AG09319 (cell line): ENCODE data around the gene RPL22.

ENCODE experiments used
- DNase-seq: peaks from one replicate; pipeline ENCODE4 v3.0.0-alpha.2; 2010; ENCODE audit warnings: low read depth; ENCODE audit errors: extremely low read depth
- TF ChIP-seq, protein P1 (sequence below): IDR thresholded peaks from 2 replicates; pipeline ENCODE4 v1.5.1; 2011; ENCODE audit warnings: low read depth, mild to moderate bottlenecking, inconsistent platforms, low read length, moderate library complexity

The RPL22 gene

GRCh38 chr1:6180268-6180706 lies 19.1 kb downstream of the RPL22 start, which contains the start of gene CHD5:
TSS of gene CHD5 (minus strand) at chr1:6180321. CDS start at chr1:6180023, 298 bp downstream.
- TF ChIP-seq, protein P1, sequence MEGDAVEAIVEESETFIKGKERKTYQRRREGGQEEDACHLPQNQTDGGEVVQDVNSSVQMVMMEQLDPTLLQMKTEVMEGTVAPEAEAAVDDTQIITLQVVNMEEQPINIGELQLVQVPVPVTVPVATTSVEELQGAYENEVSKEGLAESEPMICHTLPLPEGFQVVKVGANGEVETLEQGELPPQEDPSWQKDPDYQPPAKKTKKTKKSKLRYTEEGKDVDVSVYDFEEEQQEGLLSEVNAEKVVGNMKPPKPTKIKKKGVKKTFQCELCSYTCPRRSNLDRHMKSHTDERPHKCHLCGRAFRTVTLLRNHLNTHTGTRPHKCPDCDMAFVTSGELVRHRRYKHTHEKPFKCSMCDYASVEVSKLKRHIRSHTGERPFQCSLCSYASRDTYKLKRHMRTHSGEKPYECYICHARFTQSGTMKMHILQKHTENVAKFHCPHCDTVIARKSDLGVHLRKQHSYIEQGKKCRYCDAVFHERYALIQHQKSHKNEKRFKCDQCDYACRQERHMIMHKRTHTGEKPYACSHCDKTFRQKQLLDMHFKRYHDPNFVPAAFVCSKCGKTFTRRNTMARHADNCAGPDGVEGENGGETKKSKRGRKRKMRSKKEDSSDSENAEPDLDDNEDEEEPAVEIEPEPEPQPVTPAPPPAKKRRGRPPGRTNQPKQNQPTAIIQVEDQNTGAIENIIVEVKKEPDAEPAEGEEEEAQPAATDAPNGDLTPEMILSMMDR, result no peak
- DNase-seq, result no peak

- TF ChIP-seq, protein P1, result no peak
- DNase-seq, result no peak
Observed at GRCh38 chr1:6179564-6180175, 19.7 kb downstream of the RPL22 start.

- TF ChIP-seq, protein P1, result no peak
- no peak for DNase-seq
Observed at GRCh38 chr1:6178751-6179563, 20.4 kb downstream of the RPL22 start.

GRCh38 chr1:6177681-6178380 lies 21.6 kb downstream of the RPL22 start:
- TF ChIP-seq, protein P1, result no peak
- no peak for DNase-seq

GRCh38 chr1:6176779-6177178 lies 22.6 kb downstream of the RPL22 start:
- DNase-seq, result no peak
- TF ChIP-seq, protein P1, result no peak

- DNase-seq, result no peak
- TF ChIP-seq, protein P1, result no peak
Observed at GRCh38 chr1:6175411-6175828, 24.0 kb downstream of the RPL22 start.
